Measurements from ENCODE around the gene AMOTL2. TPM values are rescaled to one million over a fixed set of nuclear protein-coding genes. Genes with fewer than 3 reads are reported as not detected.
A peak's percentile ranks its signal among the peaks of the same experiment; 100 is the strongest.

The AMOTL2 gene
- total RNA-seq, 1 experiment from 2014 or later, result 76.9 TPM

GRCh38 chr3:134389865-134390264 lies 15.6 kb upstream of the AMOTL2 start (continued):
- TF ChIP-seq ZNF425 (CRISPR knock-in tag; conservative IDR thresholded peaks at IDR 0.05) (no peak), ZNF232 (CRISPR knock-in tag; IDR thresholded peaks at IDR 0.05) (no peak), ETV6 (CRISPR knock-in tag; IDR thresholded peaks at IDR 0.05) (no peak), KAT7 (CRISPR knock-in tag; IDR thresholded peaks at IDR 0.05; ENCODE audit: borderline replicate concordance) (no peak)

GRCh38 chr3:134388788-134389485 lies 14.7 kb upstream of the AMOTL2 start:
- H3K27ac Mint-ChIP-seq, result no peak overlapping the region
- CTCF ChIA-PET, result no interaction called here
- DNase-seq (ENCODE audit: low spot score) (no peak), ATAC-seq (peak; percentile 22; the same call in 1 of the 2 replicates)
- no peak for TF ChIP-seq ATF1 (CRISPR knock-in tag; IDR thresholded peaks at IDR 0.05)
- TF ChIP-seq E2F5 (CRISPR knock-in tag; IDR thresholded peaks at IDR 0.05), result no peak
- no peak for TF ChIP-seq ZNF138 (CRISPR knock-in tag; conservative IDR thresholded peaks at IDR 0.05)
- TF ChIP-seq HMGA2 (CRISPR knock-in tag; IDR thresholded peaks at IDR 0.05), result no peak
- TF ChIP-seq NR2C2 (CRISPR knock-in tag; IDR thresholded peaks at IDR 0.05), result no peak
- no peak for TF ChIP-seq ZNF317 (CRISPR knock-in tag; IDR thresholded peaks at IDR 0.05; ENCODE audit: borderline replicate concordance, low read depth)
- H3K4me1 Mint-ChIP-seq, result peaks cover 8% of the 10 kb centered on the region
- H3K9me3 Mint-ChIP-seq, result peaks cover 10% of the 10 kb centered on the region
- H3K4me3 Mint-ChIP-seq, result no peak overlapping the region
- peaks cover 14% of the 10 kb centered on the region for H3K27me3 Mint-ChIP-seq (ENCODE audit: low read depth)
- POLR2A ChIA-PET, result no interaction called here
- no peaks in the 10 kb centered on the region; the same call in 1 of the 2 replicates for H3K36me3 Mint-ChIP-seq

GRCh38 chr3:134388292-134388691 lies 14.0 kb upstream of the AMOTL2 start:
- POLR2A ChIA-PET, result no interaction called here
- H3K4me1 Mint-ChIP-seq, result peaks cover 8% of the 10 kb centered on the region
- H3K27ac Mint-ChIP-seq, result no peak overlapping the region
- TF ChIP-seq ZNF263 (CRISPR knock-in tag; IDR thresholded peaks at IDR 0.05; ENCODE audit: low read depth), result no peak
- TF ChIP-seq E2F1 (CRISPR knock-in tag; IDR thresholded peaks at IDR 0.05), result no peak
- TF ChIP-seq ELF4 (CRISPR knock-in tag; IDR thresholded peaks at IDR 0.05; ENCODE audit: low read depth), result no peak
- TF ChIP-seq PREB (CRISPR knock-in tag; IDR thresholded peaks at IDR 0.05; ENCODE audit: borderline replicate concordance), result no peak
- no peak for TF ChIP-seq CBFB (CRISPR knock-in tag; IDR thresholded peaks at IDR 0.05; ENCODE audit: low read depth)
- no peak for TF ChIP-seq ZNF671 (CRISPR knock-in tag; IDR thresholded peaks at IDR 0.05)
- no peak for TF ChIP-seq JAZF1 (CRISPR knock-in tag; IDR thresholded peaks at IDR 0.05)
- TF ChIP-seq NFE2L1 (CRISPR knock-in tag; IDR thresholded peaks at IDR 0.05), result no peak
- TF ChIP-seq ZMAT4 (CRISPR knock-in tag; IDR thresholded peaks at IDR 0.05), result no peak
- no peak for TF ChIP-seq RELA (CRISPR knock-in tag; IDR thresholded peaks at IDR 0.05; ENCODE audit: borderline replicate concordance)
- no peak for TF ChIP-seq NFYB (CRISPR knock-in tag; conservative IDR thresholded peaks at IDR 0.05; ENCODE audit: low read depth)
- TF ChIP-seq ATF6 (CRISPR knock-in tag; IDR thresholded peaks at IDR 0.05), result no peak
- no peak for TF ChIP-seq MAX (CRISPR knock-in tag; IDR thresholded peaks at IDR 0.05)
- no peak for TF ChIP-seq E2F5 (CRISPR knock-in tag; IDR thresholded peaks at IDR 0.05)

More at GRCh38 chr3:134388292-134388691, 14.0 kb upstream of the AMOTL2 start:
- ATAC-seq (no peak), DNase-seq (ENCODE audit: low spot score) (no peak)
- Mint-ChIP-seq H3K36me3 (no peaks in the 10 kb centered on the region; the same call in 1 of the 2 replicates), H3K4me3 (no peak overlapping the region), H3K9me3 (peaks cover 10% of the 10 kb centered on the region), H3K27me3 (ENCODE audit: low read depth) (peaks cover 12% of the 10 kb centered on the region)
- CTCF ChIA-PET, result interaction anchor here (0.6 to 1.6 kb wide), 4 partner anchors 10 to 176 kb away, joined by 3 to 7 read pairs (median 4); no protein-coding TSS in a partner anchor

All from WTC11 (cell line).